Measurements from ENCODE around the gene NUMBL.

- no peak for TF ChIP-seq CTCF (IDR thresholded peaks at IDR 0.05; ENCODE audit: insufficient read depth, low read length)
- TF ChIP-seq, protein P1, sequence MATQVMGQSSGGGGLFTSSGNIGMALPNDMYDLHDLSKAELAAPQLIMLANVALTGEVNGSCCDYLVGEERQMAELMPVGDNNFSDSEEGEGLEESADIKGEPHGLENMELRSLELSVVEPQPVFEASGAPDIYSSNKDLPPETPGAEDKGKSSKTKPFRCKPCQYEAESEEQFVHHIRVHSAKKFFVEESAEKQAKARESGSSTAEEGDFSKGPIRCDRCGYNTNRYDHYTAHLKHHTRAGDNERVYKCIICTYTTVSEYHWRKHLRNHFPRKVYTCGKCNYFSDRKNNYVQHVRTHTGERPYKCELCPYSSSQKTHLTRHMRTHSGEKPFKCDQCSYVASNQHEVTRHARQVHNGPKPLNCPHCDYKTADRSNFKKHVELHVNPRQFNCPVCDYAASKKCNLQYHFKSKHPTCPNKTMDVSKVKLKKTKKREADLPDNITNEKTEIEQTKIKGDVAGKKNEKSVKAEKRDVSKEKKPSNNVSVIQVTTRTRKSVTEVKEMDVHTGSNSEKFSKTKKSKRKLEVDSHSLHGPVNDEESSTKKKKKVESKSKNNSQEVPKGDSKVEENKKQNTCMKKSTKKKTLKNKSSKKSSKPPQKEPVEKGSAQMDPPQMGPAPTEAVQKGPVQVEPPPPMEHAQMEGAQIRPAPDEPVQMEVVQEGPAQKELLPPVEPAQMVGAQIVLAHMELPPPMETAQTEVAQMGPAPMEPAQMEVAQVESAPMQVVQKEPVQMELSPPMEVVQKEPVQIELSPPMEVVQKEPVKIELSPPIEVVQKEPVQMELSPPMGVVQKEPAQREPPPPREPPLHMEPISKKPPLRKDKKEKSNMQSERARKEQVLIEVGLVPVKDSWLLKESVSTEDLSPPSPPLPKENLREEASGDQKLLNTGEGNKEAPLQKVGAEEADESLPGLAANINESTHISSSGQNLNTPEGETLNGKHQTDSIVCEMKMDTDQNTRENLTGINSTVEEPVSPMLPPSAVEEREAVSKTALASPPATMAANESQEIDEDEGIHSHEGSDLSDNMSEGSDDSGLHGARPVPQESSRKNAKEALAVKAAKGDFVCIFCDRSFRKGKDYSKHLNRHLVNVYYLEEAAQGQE (IDR thresholded peaks at IDR 0.05; ENCODE audit: insufficient replicate concordance, low read depth): no peak
- TF ChIP-seq POLR2AphosphoS5 (IDR thresholded peaks at IDR 0.05; ENCODE audit: low read depth): no peak
Observed at GRCh38 chr19:40724855-40725254, 34.4 kb upstream of the NUMBL start.
